Fibroblast of mammary gland (primary cell): ENCODE measurements around the gene FOSB.
A peak's percentile ranks its signal among the peaks of the same experiment; 100 is the strongest.

ENCODE experiments used
- DNase-seq: peaks from one replicate; pipeline ENCODE4 v3.0.0-alpha.2; 2010; ENCODE audit warnings: low read depth
- H3K4me3 ChIP-seq: 2 replicates; pipeline ENCODE4 v1.5.1; 2011; ENCODE audit warnings: low read depth, mild to moderate bottlenecking, low read length, moderate library complexity; ENCODE audit not compliant: control insufficient read depth
- TF ChIP-seq, protein P1 (sequence below): conservative IDR thresholded peaks from 2 replicates; pipeline ENCODE4 v1.5.1; 2011; ENCODE audit warnings: low read depth, low read length, inconsistent platforms; ENCODE audit not compliant: control insufficient read depth, insufficient read depth

Gene FOSB

DNA sequence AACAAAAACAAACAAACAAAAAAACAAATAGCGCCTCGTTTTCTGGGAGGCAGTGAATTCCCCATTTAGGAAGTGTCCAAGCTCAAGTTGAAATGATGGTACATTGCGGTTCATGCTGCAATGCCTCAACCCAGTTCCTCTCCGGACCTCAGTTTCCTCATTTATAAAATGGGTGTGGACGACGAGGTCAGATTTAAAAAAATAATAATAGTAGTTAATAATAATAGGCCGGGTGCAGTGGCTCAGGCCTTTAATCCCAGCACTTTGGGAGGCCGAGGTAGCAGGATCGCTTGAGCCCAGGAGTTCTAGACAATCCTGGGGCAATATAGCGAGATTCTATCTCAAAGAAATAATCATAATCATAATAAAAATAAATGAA lies 28.6 kb upstream of the FOSB start:
- TF ChIP-seq, protein P1, sequence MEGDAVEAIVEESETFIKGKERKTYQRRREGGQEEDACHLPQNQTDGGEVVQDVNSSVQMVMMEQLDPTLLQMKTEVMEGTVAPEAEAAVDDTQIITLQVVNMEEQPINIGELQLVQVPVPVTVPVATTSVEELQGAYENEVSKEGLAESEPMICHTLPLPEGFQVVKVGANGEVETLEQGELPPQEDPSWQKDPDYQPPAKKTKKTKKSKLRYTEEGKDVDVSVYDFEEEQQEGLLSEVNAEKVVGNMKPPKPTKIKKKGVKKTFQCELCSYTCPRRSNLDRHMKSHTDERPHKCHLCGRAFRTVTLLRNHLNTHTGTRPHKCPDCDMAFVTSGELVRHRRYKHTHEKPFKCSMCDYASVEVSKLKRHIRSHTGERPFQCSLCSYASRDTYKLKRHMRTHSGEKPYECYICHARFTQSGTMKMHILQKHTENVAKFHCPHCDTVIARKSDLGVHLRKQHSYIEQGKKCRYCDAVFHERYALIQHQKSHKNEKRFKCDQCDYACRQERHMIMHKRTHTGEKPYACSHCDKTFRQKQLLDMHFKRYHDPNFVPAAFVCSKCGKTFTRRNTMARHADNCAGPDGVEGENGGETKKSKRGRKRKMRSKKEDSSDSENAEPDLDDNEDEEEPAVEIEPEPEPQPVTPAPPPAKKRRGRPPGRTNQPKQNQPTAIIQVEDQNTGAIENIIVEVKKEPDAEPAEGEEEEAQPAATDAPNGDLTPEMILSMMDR: no peak
- DNase-seq: no peak

DNA sequence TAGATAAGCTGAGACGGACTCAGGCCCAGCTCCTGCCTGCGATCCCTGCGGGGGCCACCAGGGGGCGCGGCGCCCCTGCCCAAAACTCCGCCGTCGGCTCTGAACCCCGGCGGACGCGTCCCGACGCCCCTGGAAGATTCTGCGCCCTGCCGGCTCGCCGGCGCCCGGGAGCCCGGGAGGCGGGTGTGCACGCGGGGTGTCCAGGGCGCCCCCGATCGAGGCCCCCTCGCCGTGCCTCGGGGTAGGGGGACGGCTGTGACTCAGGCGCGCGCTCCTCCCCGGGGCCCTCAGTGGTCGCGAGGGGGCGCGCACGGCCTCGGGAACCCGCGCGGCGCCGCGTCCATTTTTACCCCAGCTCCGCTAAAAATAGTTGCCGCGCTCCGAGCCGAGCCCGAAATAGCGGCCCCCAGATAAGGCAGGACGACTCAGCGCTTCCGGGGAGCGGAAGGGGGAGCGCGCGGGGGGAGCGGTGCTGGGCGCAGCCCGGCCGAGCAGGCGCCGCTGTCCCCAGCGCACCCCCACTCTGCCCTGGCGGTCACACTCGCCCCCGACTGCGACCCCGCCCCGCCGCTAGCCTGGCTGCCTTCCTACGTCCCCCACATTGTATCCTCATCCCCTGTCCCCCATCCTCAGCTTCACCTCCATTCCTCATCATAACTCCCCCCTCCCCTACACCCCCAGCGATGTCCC lies 28.1 kb upstream of the FOSB start:
- TF ChIP-seq, protein P1: peak; percentile 72
- H3K4me3 ChIP-seq: peak overlapping the region; percentile 40
- DNase-seq: peak; percentile 70

More for the DNA sequence above, 28.6 kb upstream of the FOSB start:
- peak overlapping the region; percentile 40 for H3K4me3 ChIP-seq

DNA sequence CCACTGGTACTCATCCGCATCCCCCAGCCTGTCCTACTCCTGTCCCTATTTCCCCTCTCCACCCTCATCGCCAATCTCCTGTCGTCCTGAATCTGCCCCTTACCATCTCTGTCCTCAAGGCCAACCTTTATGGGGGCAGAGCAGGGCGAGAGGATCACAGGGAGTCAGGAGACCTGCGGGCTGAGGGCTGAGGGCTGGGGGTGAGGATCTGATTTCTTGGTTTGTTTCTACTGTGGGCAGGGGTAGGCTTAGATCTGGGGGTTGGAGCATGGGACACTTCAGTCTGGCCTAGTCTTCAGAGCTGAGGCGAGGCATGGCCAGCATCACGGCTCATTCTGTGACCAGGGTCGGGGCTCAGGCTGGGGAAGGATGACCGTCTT lies 27.5 kb upstream of the FOSB start:
- no peak for DNase-seq
- TF ChIP-seq, protein P1: no peak
- peak overlapping the region; percentile 40 for H3K4me3 ChIP-seq

DNA sequence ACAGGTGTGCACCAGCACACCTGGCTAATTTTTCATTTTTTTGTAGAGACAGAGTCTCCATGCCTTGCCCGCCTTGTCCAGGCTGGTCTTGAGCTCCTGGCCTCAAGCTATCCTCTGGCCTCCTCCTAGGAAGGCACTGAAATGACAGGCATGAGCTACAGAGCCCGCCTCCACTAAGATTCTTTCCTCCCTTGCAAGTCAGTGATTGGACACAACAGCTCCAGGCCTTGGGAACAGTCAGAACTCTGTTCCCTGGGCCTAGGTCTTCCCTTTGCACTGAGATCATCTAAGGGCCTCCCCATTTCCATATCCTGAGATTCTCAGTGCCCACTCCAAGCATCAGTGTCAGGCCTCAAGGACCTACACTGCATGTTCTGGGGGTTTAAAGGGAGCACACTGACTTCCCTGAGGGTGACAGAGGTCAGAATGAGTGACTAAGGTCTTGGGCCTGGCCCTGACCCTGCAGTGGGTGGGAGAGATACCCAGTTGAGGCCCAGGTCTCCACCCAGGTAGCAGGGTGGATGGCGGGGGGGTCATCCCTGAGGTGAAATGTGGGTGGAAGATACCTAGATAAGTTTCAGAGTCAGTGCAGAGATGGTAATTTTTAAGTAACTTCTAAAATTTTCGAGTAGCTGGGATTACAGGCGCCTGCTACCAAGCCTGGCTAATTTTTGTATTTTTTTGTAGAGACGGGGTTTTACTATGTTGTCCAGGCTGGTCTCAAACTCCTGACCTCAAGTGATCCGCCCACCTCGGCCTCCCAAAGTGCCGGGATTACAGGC lies 26.7 kb upstream of the FOSB start:
- TF ChIP-seq, protein P1: no peak
- no peak overlapping the region for H3K4me3 ChIP-seq
- peak; percentile 37 for DNase-seq

DNA sequence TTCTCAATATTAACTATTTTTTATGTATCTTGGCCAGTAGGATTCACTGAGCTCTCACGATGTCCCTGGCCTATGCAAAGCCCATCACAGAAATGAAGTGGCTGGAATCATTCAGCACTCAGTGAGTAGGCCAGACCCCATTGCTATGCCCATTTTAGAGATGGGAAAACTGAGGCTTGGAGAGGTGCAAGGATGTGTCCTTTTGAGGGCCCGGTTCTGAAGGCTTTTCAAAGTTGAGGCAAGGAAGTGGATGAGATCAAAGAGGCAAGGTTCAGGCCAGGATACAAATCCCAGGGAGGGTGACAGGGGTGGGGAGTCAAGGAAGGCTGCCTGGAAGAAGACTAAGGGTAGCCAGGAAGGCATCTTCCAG lies 25.4 kb upstream of the FOSB start:
- H3K4me3 ChIP-seq: no peak overlapping the region
- DNase-seq: no peak
- TF ChIP-seq, protein P1: no peak

DNA sequence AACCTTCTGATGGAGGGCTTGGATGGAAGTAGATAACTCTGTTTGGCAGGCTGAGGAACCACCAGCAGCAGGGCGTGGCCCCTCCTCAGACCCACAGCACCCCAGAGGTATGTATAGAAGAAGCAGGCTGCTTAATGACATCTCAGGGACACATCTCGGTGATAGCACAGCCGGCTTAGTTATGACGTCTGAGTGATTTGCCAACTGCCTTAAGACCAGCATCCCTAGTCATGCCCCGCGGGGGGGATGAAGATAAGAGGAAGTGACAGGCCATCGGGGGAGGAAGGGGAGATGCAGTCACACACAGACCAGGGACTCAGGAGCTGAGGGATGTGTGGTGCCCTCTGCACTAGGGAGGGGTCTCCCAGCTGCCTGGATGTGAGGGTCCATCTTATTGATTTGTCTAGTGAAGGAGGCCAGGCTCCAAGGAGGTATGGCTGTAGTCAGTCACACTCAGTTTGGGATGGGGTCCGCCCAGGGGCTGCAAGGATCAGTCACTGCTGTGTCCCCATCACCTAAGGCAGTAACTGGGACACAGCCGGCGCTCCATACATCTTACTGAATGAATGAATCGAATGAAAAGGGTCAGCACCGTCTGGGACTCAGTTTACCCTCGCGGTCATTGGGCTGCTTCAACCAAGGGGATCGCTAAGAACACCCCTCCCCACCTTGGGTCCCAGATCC lies 24.9 kb upstream of the FOSB start:
- peak; percentile 59 for DNase-seq

More for the DNA sequence above, 24.9 kb upstream of the FOSB start:
- TF ChIP-seq, protein P1: no peak
- H3K4me3 ChIP-seq: peak overlapping the region; percentile 54
